Stimulated activated CD4-positive, alpha-beta T cell treated with anti-CD3 and anti-CD28 coated beads, TNF-alpha, amount 100 ng/mL, for 24 hours (primary cell): Measurements from ENCODE around the gene ZBED4.

ENCODE experiments used
- DNase-seq, 3 experiments: peaks; one replicate each; pipeline ENCODE4 v3.0.0-alpha.2; 2020; ENCODE audit warnings: low read depth in 3 of 3

Gene ZBED4

DNA sequence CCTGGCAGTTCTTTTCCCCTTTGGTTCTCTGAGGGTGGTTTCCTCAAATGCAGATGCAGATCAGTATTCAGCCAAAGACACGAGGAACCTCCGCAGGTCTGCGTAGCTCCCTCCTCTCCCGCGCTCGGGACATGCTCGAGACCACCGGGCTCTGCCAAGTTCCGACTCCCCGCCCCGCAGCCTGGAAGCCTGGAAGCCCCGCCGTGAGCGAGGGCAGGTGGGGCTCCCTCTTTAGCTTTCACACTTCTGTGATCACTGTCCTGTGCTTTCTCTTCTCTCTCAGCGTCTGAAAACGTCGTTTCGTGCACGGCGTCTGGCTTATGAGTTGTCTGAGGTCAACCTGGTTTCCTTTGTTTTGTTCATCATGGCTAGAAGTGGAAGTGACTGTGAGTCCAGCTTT is 26.6 kb downstream of the ZBED4 start:
- DNase-seq, result no peak

GRCh38 chr22:49881856-49882255 is 28.2 kb downstream of the ZBED4 start:
- no peak for DNase-seq

DNA sequence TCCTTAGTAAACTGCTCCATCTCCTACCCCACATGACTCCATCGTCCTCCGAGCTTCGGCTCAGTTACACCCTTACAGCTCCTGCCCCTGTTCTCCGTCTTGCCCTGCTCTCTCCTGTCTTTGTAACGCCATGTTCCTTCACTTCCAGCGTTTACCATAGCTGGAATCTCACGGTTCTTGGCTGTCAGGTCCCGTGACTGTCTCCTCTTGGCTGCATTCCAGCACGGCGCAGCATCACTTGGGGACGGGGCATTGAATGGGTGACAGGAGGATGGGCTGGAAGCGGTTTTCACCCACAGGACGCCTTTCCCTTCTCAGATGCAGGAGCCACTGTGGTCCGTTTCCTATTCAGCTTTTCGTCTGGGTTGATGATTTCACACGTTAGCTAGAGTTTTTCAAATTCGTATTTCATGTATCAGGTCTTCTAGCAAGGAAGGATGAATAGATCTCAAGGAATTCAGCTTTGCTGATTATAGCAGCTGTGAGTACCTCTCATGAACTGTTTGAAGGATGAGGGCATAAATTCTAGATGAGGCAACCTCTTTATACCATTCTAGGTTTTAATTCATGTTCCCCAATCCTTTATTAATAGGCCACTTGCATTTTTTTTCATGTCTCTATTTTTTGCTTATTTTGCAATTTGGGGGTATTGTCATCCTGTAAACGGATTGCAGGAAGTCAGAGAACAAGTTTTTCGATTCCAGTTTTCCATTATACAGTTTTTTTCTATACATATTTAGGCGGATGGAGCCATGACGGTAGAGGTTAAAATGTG is 29.1 kb downstream of the ZBED4 start:
- no peak for DNase-seq

- no peak for DNase-seq
These were observed 29.6 kb downstream of the ZBED4 start for GRCh38 chr22:49883294-49883640.

DNA sequence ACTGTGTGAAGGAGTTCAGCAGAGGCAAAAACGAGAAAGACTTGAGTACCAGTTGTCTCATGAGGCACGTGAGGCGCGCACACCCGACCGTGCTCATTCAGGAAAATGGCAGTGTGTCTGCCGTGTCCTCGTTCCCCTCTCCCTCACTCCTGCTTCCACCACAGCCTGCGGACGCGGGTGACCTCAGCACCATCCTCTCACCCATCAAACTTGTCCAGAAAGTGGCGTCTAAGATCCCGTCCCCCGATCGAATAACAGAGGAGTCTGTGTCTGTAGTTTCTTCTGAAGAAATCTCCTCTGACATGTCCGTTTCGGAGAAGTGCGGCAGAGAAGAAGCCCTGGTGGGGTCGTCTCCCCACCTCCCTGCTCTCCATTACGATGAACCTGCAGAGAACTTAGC is 30.4 kb downstream of the ZBED4 start:
- no peak for DNase-seq

DNA sequence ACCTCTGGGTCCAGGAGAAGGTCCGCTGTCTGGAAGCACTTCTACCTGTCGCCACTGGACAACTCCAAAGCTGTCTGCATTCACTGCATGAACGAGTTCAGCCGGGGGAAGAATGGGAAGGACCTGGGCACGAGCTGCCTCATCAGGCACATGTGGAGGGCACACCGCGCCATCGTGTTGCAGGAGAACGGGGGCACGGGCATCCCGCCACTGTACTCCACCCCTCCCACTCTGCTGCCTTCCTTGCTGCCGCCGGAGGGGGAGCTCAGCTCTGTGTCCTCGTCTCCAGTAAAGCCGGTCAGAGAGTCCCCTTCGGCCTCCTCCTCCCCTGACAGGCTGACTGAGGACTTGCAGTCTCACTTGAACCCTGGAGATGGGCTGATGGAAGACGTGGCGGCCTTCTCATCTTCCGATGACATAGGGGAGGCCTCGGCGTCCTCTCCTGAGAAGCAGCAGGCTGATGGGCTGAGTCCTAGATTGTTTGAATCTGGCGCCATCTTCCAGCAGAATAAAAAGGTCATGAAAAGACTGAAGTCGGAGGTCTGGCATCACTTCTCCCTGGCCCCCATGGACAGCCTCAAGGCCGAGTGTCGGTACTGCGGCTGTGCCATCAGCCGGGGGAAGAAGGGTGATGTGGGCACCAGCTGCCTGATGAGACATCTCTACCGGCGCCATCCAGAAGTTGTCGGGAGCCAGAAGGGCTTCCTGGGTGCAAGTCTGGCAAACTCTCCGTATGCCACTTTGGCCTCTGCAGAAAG is 31.0 kb downstream of the ZBED4 start:
- no peak for DNase-seq

DNA sequence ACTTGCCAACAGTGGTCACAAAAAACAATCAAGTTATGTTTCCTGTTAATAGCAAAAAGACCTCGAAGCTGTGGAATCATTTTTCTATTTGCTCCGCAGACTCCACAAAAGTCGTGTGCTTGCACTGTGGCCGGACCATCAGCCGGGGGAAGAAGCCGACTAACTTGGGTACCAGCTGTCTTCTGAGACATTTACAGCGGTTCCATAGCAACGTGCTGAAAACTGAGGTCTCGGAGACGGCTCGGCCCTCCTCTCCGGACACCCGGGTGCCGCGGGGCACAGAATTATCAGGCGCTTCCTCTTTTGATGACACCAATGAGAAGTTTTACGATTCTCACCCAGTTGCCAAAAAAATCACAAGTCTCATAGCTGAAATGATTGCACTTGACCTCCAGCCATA is 31.6 kb downstream of the ZBED4 start:
- no peak for DNase-seq

DNA sequence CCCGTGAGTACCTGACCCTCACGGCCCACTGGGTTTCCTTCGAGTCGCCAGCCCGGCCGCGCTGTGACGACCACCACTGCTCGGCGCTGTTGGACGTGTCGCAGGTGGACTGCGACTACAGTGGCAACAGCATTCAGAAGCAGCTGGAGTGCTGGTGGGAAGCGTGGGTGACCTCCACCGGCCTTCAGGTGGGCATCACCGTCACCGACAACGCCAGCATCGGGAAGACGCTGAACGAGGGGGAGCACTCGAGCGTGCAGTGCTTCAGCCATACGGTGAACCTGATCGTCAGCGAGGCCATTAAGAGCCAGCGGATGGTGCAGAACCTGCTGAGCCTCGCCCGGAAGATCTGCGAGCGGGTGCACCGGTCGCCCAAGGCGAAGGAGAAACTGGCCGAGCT is 32.2 kb downstream of the ZBED4 start:
- DNase-seq, result no peak

- DNase-seq, result no peak
These were observed 32.9 kb downstream of the ZBED4 start for GRCh38 chr22:49886346-49887063.

- DNase-seq, result no peak
These were observed 33.4 kb downstream of the ZBED4 start for GRCh38 chr22:49887064-49887451.

GRCh38 chr22:49887702-49888101 is 34.1 kb downstream of the ZBED4 start:
- no peak for DNase-seq

GRCh38 chr22:49889071-49889470 is 35.4 kb downstream of the ZBED4 start:
- no peak for DNase-seq

- no peak for DNase-seq
These were observed 38.7 kb downstream of the ZBED4 start for GRCh38 chr22:49892226-49892899.

GRCh38 chr22:49893025-49893424 is 39.4 kb downstream of the ZBED4 start:
- no peak for DNase-seq

- DNase-seq, result no peak
These were observed 40.8 kb downstream of the ZBED4 start for GRCh38 chr22:49894322-49895054.

- DNase-seq, result no peak
These were observed 42.6 kb downstream of the ZBED4 start for GRCh38 chr22:49896201-49896600.

- DNase-seq, result no peak
These were observed 43.5 kb downstream of the ZBED4 start for GRCh38 chr22:49897015-49897684.

GRCh38 chr22:49899530-49899929 is 45.9 kb downstream of the ZBED4 start:
- no peak for DNase-seq

- DNase-seq, result no peak
These were observed 47.0 kb downstream of the ZBED4 start for GRCh38 chr22:49900441-49901230.

- no peak for DNase-seq
These were observed 47.8 kb downstream of the ZBED4 start for GRCh38 chr22:49901457-49901856.
